Ishikawa (cell line): ENCODE results near the gene ANKRD44.

Experiments used
- CEBPB ChIP-seq: IDR thresholded peaks from 2 replicates; pipeline ENCODE4 v1.6.1; 2012
- CREB1 ChIP-seq: IDR thresholded peaks from 2 replicates; pipeline ENCODE4 v1.6.1; 2012; ENCODE audit warnings: low read depth
- EP300 ChIP-seq: IDR thresholded peaks from 2 replicates; pipeline ENCODE4 v1.6.1; 2012; ENCODE audit warnings: borderline replicate concordance
- MAX ChIP-seq: IDR thresholded peaks from 2 replicates; pipeline ENCODE4 v1.6.1; 2012
- TCF12 ChIP-seq: IDR thresholded peaks from 2 replicates; pipeline ENCODE4 v1.6.1; 2012; ENCODE audit warnings: low read depth
- YY1 ChIP-seq: IDR thresholded peaks from 2 replicates; pipeline ENCODE4 v1.6.1; 2012; ENCODE audit warnings: low read depth
- TF ChIP-seq, protein P1 (sequence below): IDR thresholded peaks from 2 replicates; pipeline ENCODE4 v1.6.1; 2012; ENCODE audit warnings: low read depth, mild to moderate bottlenecking

- TF ChIP-seq, protein P1, sequence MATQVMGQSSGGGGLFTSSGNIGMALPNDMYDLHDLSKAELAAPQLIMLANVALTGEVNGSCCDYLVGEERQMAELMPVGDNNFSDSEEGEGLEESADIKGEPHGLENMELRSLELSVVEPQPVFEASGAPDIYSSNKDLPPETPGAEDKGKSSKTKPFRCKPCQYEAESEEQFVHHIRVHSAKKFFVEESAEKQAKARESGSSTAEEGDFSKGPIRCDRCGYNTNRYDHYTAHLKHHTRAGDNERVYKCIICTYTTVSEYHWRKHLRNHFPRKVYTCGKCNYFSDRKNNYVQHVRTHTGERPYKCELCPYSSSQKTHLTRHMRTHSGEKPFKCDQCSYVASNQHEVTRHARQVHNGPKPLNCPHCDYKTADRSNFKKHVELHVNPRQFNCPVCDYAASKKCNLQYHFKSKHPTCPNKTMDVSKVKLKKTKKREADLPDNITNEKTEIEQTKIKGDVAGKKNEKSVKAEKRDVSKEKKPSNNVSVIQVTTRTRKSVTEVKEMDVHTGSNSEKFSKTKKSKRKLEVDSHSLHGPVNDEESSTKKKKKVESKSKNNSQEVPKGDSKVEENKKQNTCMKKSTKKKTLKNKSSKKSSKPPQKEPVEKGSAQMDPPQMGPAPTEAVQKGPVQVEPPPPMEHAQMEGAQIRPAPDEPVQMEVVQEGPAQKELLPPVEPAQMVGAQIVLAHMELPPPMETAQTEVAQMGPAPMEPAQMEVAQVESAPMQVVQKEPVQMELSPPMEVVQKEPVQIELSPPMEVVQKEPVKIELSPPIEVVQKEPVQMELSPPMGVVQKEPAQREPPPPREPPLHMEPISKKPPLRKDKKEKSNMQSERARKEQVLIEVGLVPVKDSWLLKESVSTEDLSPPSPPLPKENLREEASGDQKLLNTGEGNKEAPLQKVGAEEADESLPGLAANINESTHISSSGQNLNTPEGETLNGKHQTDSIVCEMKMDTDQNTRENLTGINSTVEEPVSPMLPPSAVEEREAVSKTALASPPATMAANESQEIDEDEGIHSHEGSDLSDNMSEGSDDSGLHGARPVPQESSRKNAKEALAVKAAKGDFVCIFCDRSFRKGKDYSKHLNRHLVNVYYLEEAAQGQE, result no peak
- TF ChIP-seq TCF12, result no peak
- no peak for TF ChIP-seq MAX
- no peak for TF ChIP-seq EP300
- TF ChIP-seq CEBPB, result no peak
- TF ChIP-seq YY1, result no peak
- no peak for TF ChIP-seq CREB1
Observed at GRCh38 chr2:197250084-197250397, 60.5 kb downstream of the ANKRD44 start.
